Right lobe of liver (tissue), 6 donors: ENCODE data around the gene SPTB. TPM values are rescaled to one million over a fixed set of nuclear protein-coding genes. Genes with fewer than 3 reads are reported as not detected.

Experiments
- ATAC-seq, 4 donors: fragments of 200-7000 bp; cut with Tn5 transposase; one replicate each; pipeline ENCODE4 v1.9.1; 2020; ENCODE audit warnings: mild to moderate bottlenecking in 4 of 4, moderate library complexity in 4 of 4
- DNase-seq, 3 donors: peaks; one replicate each; pipeline ENCODE4 v3.0.0-alpha.2; 2020
- H3K27ac ChIP-seq, 3 donors: fragments of 200-600 bp; one replicate each; pipeline ENCODE4 v1.8.0; 2022
- H3K27me3 ChIP-seq, 2 donors: fragments of 200-600 bp; one replicate each; pipeline ENCODE4 v1.8.0; 2022
- H3K36me3 ChIP-seq, 4 donors: fragments of 200-600 bp; sonication (generic) in 1 of 4; one replicate each; pipeline versions ENCODE4 v1.5.1 to v1.8.0; 2017 to 2022; ENCODE audit warnings: control low read depth in 1 of 4
- H3K4me1 ChIP-seq, 4 donors: fragments of 200-600 bp; sonication (generic) in 1 of 4; one replicate each; pipeline versions ENCODE4 v1.5.1 to v1.8.0; 2017 to 2022; ENCODE audit warnings: control low read depth in 1 of 4
- H3K4me3 ChIP-seq, 3 donors: fragments of 200-600 bp; one replicate each; pipeline ENCODE4 v1.8.0; 2022
- H3K9me3 ChIP-seq, 4 donors: fragments of 200-600 bp; sonication (generic) in 1 of 4; one replicate each; pipeline versions ENCODE4 v1.5.1 to v1.8.0; 2017 to 2022; ENCODE audit warnings: control low read depth in 1 of 4
- POLR2A ChIP-seq: fragments of 450-650 bp; IDR thresholded peaks from one replicate; pipeline ENCODE4 v1.6.1; 2017; ENCODE audit warnings: antibody characterized with exemption, mild to moderate bottlenecking
- WGBS: methylation state at CpG from one replicate; pipeline ENCODE4 v1.1.6; 2018; ENCODE audit warnings: low coverage, low lambda C conversion rate; ENCODE audit not compliant: insufficient coverage; ENCODE audit errors: missing lambda C conversion rate; 5-methylcytosine and 5-hydroxymethylcytosine counted together
- intact Hi-C, 2 donors: fragments of 100-400 bp; cut with DNase I; formaldehyde crosslinking; loops; one replicate each; pipeline versions ENCODE4 v1.11.2 to v1.14.1; 2022
- total RNA-seq, 6 experiments: library from RNA; depleted of rRNA in 2 of 6; stranded (reverse); fragments of >200 nt in 2 of 6; fragmentation: NEBNext Ultra II Directional in 3 of 6; extraction: Animal tissue kit (Norgen Biotek cat#: 25700) in 3 of 6; gene quantifications; one replicate each; pipeline versions ENCODE4 v1.1.0 to v1.2.4, GENCODE V29; 2016 to 2023
- TF ChIP-seq, protein P1 (sequence below), 4 donors: fragments of 200-600 bp in 3 of 4; fragments of 450-650 bp in 1 of 4; IDR thresholded peaks; one replicate each; pipeline versions ENCODE4 v1.5.1 to v1.8.0; 2016 to 2022; ENCODE audit warnings: antibody characterized with exemption in 4 of 4, mild to moderate bottlenecking in 2 of 4
- donor health status: DM: no; HTN: yes; CAD: no.
- donor health status: DM: no; HTN: no; CAD: no.
- donor health status: DM: no; HTN: no; CAD: no.
- donor health status: DM: no; HTN: yes; CAD: no.
- donor health status: DM: no; HTN: yes; CAD: no.

SPTB gene
- total RNA-seq, 6 experiments from 2014 or later: 0.12 to 2.4 (median 0.72) TPM

DNA sequence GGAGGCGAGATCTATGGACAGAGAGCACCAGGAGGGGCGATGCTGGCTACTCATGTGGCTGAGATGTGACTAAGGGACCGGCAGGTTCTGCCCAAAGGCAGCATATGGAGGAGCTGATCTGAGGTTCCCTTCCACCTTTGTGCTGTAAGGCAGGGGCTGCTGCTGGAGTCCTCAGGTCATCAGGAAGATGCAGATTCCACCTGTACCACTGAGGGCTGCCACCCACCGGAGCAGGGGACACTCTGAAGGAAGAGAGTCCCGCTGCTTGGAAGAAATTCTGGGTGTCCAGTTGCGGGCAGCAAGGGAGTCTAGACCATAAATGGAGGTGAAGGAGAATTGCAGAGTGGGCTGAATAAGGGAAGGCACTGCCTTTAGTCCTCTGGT lies 120.2 kb downstream of the SPTB start:
- 90% methylated on average over 4 of the region's 6 CpGs for WGBS
- Histone ChIP-seq H3K9me3 (no peaks in the 10 kb centered on the region), H3K27me3 (no peaks in the 10 kb centered on the region), H3K36me3 (no peaks in the 10 kb centered on the region), H3K4me3 (no peak overlapping the region), H3K4me1 (no peaks in the 10 kb centered on the region), H3K27ac (no peak overlapping the region)
- DNase-seq (peak in 1 of 3 donors; percentile 33), ATAC-seq (no peak)
- intact Hi-C loops: loop anchor here in 1 of 2 donors (5.0 kb wide), 1 partner anchor 87 kb away; no protein-coding TSS in a partner anchor
- no peak for TF ChIP-seq POLR2A
- TF ChIP-seq, protein P1, sequence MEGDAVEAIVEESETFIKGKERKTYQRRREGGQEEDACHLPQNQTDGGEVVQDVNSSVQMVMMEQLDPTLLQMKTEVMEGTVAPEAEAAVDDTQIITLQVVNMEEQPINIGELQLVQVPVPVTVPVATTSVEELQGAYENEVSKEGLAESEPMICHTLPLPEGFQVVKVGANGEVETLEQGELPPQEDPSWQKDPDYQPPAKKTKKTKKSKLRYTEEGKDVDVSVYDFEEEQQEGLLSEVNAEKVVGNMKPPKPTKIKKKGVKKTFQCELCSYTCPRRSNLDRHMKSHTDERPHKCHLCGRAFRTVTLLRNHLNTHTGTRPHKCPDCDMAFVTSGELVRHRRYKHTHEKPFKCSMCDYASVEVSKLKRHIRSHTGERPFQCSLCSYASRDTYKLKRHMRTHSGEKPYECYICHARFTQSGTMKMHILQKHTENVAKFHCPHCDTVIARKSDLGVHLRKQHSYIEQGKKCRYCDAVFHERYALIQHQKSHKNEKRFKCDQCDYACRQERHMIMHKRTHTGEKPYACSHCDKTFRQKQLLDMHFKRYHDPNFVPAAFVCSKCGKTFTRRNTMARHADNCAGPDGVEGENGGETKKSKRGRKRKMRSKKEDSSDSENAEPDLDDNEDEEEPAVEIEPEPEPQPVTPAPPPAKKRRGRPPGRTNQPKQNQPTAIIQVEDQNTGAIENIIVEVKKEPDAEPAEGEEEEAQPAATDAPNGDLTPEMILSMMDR (IDR thresholded peaks at IDR 0.05): no peak

DNA sequence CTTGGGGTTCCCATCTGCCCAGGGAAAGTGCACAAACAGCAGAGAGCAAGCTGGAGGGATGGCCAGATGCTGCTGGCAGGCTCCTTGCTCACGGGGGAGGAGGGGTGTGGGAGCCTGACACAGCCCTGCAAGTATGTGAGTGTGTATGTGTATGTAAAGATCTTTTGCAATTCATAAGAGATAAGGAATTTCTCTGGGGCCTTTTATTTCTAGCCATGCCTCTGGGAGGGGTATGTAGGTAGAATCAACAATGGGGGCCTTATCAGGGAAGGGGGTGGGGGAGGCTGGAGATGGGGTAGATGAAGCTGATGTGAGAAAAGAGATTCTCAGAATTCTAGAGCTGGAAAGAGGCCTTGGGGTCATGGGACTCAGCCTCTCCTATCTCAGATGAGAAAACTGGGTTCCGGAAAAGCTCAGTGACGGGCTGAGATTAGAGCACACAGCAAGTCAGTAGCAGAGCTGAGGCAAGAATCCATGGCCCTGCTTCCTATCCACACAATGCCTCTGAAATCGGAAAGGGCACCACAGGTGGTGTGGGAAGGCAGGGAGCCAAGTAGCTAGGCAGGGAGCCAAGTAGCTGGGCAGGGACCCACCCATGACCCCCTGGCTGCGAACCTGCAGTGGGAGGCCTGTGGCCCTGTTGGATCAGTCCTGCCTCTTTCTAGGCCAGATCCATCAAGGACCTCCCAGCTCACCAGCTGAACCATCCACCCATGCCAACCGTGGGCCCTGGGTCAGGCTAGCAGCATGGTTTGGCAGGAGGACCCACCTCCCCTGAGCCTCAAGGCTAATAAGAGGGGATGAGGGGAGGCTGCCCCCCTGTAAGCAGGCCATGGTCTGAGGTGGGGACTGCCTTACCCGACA lies 120.8 kb downstream of the SPTB start:
- 71% methylated on average over 2 of the region's 7 CpGs for WGBS
- intact Hi-C loops: loop anchor here in 1 of 2 donors (5.0 kb wide), 1 partner anchor 87 kb away; no protein-coding TSS in a partner anchor
- Histone ChIP-seq H3K36me3 (no peaks in the 10 kb centered on the region), H3K9me3 (no peaks in the 10 kb centered on the region), H3K27me3 (no peaks in the 10 kb centered on the region), H3K4me1 (no peaks in the 10 kb centered on the region), H3K27ac (no peak overlapping the region), H3K4me3 (no peak overlapping the region)
- no peak for ATAC-seq
- no peak for TF ChIP-seq POLR2A
- TF ChIP-seq, protein P1 (IDR thresholded peaks at IDR 0.05): no peak
- DNase-seq: peak in 1 of 3 donors; percentile 38

DNA sequence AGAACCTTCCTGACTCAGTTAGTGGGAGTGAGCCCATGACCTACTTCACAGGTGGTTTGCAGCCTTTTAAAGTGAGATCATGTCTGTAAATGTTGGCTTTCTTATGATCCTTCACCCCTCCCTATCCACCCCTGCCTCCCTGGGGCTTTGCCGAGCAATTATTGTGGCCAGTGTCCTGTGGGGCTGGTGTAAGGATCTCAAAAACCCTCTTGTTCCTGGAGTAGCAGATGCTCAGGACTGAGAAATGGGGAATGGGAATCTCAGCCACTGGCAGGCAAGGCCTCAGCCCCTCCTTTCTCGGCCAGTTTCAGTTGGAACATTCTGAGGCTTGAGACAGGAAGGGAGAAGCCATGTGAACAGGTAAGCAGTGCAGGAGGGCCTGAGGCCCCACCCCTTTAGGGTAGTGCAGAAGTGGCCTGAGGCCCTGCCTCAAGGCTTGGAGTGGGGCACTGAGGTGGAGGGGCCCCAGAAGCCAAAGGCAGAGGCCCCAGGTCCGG lies 121.6 kb downstream of the SPTB start:
- intact Hi-C loops: loop anchor here in 1 of 2 donors (5.0 kb wide), 1 partner anchor 86 kb away; no protein-coding TSS in a partner anchor
- no peak overlapping the region for H3K27ac ChIP-seq
- peak in 1 of 3 donors; percentile 31 for DNase-seq

DNA sequence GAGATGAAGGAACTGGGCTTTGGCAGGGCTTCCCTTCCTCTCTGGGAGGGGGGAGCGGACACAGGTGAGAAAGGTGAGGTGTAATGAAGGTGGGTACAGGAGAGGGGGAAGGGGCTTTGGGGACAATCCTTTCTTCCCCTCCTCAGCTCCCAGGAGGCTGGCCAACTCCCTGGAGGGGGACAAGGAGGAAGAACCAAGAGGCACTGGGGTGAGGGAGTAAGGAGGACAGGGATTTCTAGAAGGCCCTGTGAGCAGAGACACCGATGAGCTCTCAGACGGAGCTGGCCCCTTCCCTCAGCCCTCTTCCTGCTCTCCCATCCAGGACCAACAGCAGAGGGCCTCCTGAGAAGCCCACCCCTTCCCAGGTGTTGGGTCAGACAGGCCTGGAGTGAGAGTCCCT lies 122.1 kb downstream of the SPTB start:
- H3K27ac ChIP-seq: no peak overlapping the region
- 92% methylated on average over 2 of the region's 3 CpGs for WGBS

More for the DNA sequence above, 121.6 kb downstream of the SPTB start:
- Histone ChIP-seq H3K4me1 (no peaks in the 10 kb centered on the region), H3K36me3 (no peaks in the 10 kb centered on the region), H3K4me3 (no peak overlapping the region), H3K9me3 (no peaks in the 10 kb centered on the region), H3K27me3 (no peaks in the 10 kb centered on the region)
- ATAC-seq: no peak
- WGBS: no CpG with 5 or more reads among the region's 3 CpGs
- TF ChIP-seq, protein P1 (IDR thresholded peaks at IDR 0.05): no peak
- TF ChIP-seq POLR2A: no peak

More for the DNA sequence above, 122.1 kb downstream of the SPTB start:
- Histone ChIP-seq H3K9me3 (no peaks in the 10 kb centered on the region), H3K4me1 (no peaks in the 10 kb centered on the region), H3K4me3 (no peak overlapping the region), H3K27me3 (no peaks in the 10 kb centered on the region), H3K36me3 (no peaks in the 10 kb centered on the region)
- TF ChIP-seq, protein P1 (IDR thresholded peaks at IDR 0.05): no peak
- no peak for TF ChIP-seq POLR2A
- no peak for ATAC-seq
- peak in 1 of 3 donors; percentile 16 for DNase-seq
- intact Hi-C loops: loop anchor here in 1 of 2 donors (5.0 kb wide), 1 partner anchor 85 kb away; no protein-coding TSS in a partner anchor
